B cell (primary cell): Measurements from ENCODE around the gene DHX15. TPM values are rescaled to one million over a fixed set of nuclear protein-coding genes. Genes with fewer than 3 reads are reported as not detected.

Source experiments
- ATAC-seq: fragments of 200-7000 bp; cut with Tn5 transposase; one replicate; pipeline ENCODE4 v1.10.0; 2021; ENCODE audit warnings: low read depth, mild to moderate bottlenecking, moderate number of reproducible peaks, moderate library complexity
- CTCF ChIA-PET: fragments of 350-600 bp; sonication (Branson Sonifier 250); formaldehyde crosslinking; loops from one replicate; lab custom pipeline; 2021; ENCODE audit warnings: antibody characterized with exemption, inconsistent platforms; lab: Charles Lee
- POLR2A ChIA-PET: fragments of 350-600 bp; sonication (Branson Sonifier 250); formaldehyde crosslinking; loops from one replicate; lab custom pipeline; 2021; ENCODE audit warnings: antibody characterized with exemption; lab: Charles Lee
- DNase-seq: peaks from one replicate; pipeline ENCODE4 v3.0.0; 2013
- H2AFZ ChIP-seq: 2 replicates; pipeline ENCODE4 v1.6.1; 2012; ENCODE audit warnings: mild to moderate bottlenecking, low read depth, low read length; ENCODE audit not compliant: insufficient read depth, poor library complexity, severe bottlenecking
- H3K27ac ChIP-seq, 2 donors: 1 replicate in 1 of 2; 2 replicates in 1 of 2; pipeline ENCODE4 v1.5.1; 2012 to 2013; ENCODE audit warnings: low read length in 2 of 2, mild to moderate bottlenecking in 2 of 2, moderate library complexity in 1 of 2
- H3K27me3 ChIP-seq, 4 experiments: fragments of 200-600 bp in 1 of 4; sonication (generic) in 1 of 4; replicated peaks in 1 of 4; 1 replicate in 2 of 4; 2 replicates in 2 of 4; pipeline versions ENCODE4 v1.6.1 to v1.7.0; 2013 to 2016; ENCODE audit warnings: low read length in 3 of 4, mild to moderate bottlenecking in 2 of 4, mixed read lengths in 1 of 4, moderate library complexity in 1 of 4; ENCODE audit not compliant: insufficient read depth in 4 of 4, control insufficient read depth in 3 of 4; ENCODE audit errors: control extremely low read depth in 1 of 4
- H3K36me3 ChIP-seq, 2 experiments: replicated peaks in 1 of 2; 1 replicate in 1 of 2; 2 replicates in 1 of 2; pipeline versions ENCODE4 v1.6.1 to v1.7.1; 2013; ENCODE audit warnings: low read length in 1 of 2; ENCODE audit not compliant: insufficient read depth in 2 of 2, control insufficient read depth in 1 of 2; ENCODE audit errors: control extremely low read depth in 1 of 2, extremely low read depth in 1 of 2
- H3K4me1 ChIP-seq, 2 donors: fragments of 200-600 bp in 1 of 2; sonication (generic) in 1 of 2; 1 replicate in 1 of 2; 2 replicates in 1 of 2; pipeline versions ENCODE4 v1.5.1 to v1.6.1; 2013 to 2017; ENCODE audit warnings: low read length in 2 of 2; ENCODE audit not compliant: control insufficient read depth in 2 of 2, insufficient read depth in 2 of 2
- H3K4me2 ChIP-seq: replicated peaks from 2 replicates; pipeline ENCODE3; 2012; ENCODE audit warnings: mild to moderate bottlenecking, low read depth, low read length; ENCODE audit not compliant: poor library complexity, severe bottlenecking
- H3K4me3 ChIP-seq, 5 experiments: fragments of 200-600 bp in 1 of 5; sonication (generic) in 1 of 5; 1 replicate in 3 of 5; 2 replicates in 2 of 5; pipeline versions ENCODE4 v1.5.1 to v1.7.0; 2011 to 2016; ENCODE audit warnings: low read length in 4 of 5, mild to moderate bottlenecking in 4 of 5, low read depth in 2 of 5, control low read depth in 1 of 5, moderate library complexity in 1 of 5; ENCODE audit not compliant: insufficient read depth in 1 of 5; ENCODE audit errors: control extremely low read depth in 1 of 5, extremely low read depth in 1 of 5
- H3K79me2 ChIP-seq: fragments of 200-600 bp; sonication (generic); one replicate; pipeline ENCODE4 v1.6.0; 2016; ENCODE audit warnings: low read length; ENCODE audit not compliant: control insufficient read depth, insufficient read depth
- H3K9ac ChIP-seq: fragments of 200-600 bp; sonication (generic); 2 replicates; pipeline ENCODE4 v1.6.1; 2017; ENCODE audit warnings: mild to moderate bottlenecking, low read length, moderate library complexity
- H3K9me3 ChIP-seq, 3 donors: one replicate each; pipeline versions ENCODE4 v1.6.1 to v1.7.1; 2013; ENCODE audit warnings: low read length in 2 of 3; ENCODE audit not compliant: control insufficient read depth in 2 of 3, insufficient read depth in 1 of 3; ENCODE audit errors: control extremely low read depth in 1 of 3
- H4K20me1 ChIP-seq: 2 replicates; pipeline ENCODE4 v1.6.0; 2012; ENCODE audit warnings: mild to moderate bottlenecking, low read length; ENCODE audit not compliant: insufficient read depth, control insufficient read depth, poor library complexity, severe bottlenecking
- H3K27ac Mint-ChIP-seq: one replicate; pipeline ENCODE4 v1.8.0; 2021; ENCODE audit warnings: mixed read lengths
- H3K27me3 Mint-ChIP-seq: one replicate; pipeline ENCODE4 v1.8.0; 2021; ENCODE audit warnings: mixed read lengths
- H3K4me1 Mint-ChIP-seq: one replicate; pipeline ENCODE4 v1.8.0; 2021; ENCODE audit warnings: mixed read lengths
- H3K4me3 Mint-ChIP-seq: one replicate; pipeline ENCODE4 v1.8.0; 2021; ENCODE audit warnings: mixed read lengths
- H3K9me3 Mint-ChIP-seq: one replicate; pipeline ENCODE4 v1.8.0; 2022; ENCODE audit warnings: mixed read lengths; ENCODE audit not compliant: insufficient read depth
- EZH2 ChIP-seq: IDR thresholded peaks from 2 replicates; pipeline ENCODE4 v1.6.1; 2012; ENCODE audit warnings: borderline replicate concordance, low read depth, mild to moderate bottlenecking, moderate library complexity, low read length; ENCODE audit not compliant: insufficient read depth, poor library complexity, severe bottlenecking
- WGBS: methylation state at CpG from one replicate; pipeline ENCODE4 v1.1.5; 2013; ENCODE audit warnings: missing lambda C conversion rate; ENCODE audit not compliant: insufficient coverage; 5-methylcytosine and 5-hydroxymethylcytosine counted together
- intact Hi-C: fragments of 100-400 bp; cut with micrococcal nuclease; formaldehyde crosslinking; loops from one replicate; pipeline ENCODE4 v1.10.0; 2022
- polyA plus RNA-seq: library from polyadenylated mRNA; depleted of rRNA; stranded (reverse); fragments of >200 nt; gene quantifications from 2 replicates; pipeline ENCODE4 v1.2.3, GENCODE V29; 2012
- total RNA-seq, 2 donors: library from RNA; stranded (reverse); fragments of 120-200 nt in 1 of 2; gene quantifications; 1 replicate in 1 of 2; 2 replicates in 1 of 2; pipeline versions ENCODE4 v1.2.3 to v1.2.4, GENCODE V29; 2013 to 2022
- TF ChIP-seq, protein P1 (sequence below): fragments of 200-600 bp; IDR thresholded peaks from one replicate; pipeline ENCODE4 v1.8.0; 2022; ENCODE audit warnings: antibody characterized with exemption, mild to moderate bottlenecking

DHX15 gene
- total and polyA plus RNA-seq, 2 donors (not counting 1 experiment from before 2014, with no cell fraction given), result 58.8 to 162 TPM

DNA sequence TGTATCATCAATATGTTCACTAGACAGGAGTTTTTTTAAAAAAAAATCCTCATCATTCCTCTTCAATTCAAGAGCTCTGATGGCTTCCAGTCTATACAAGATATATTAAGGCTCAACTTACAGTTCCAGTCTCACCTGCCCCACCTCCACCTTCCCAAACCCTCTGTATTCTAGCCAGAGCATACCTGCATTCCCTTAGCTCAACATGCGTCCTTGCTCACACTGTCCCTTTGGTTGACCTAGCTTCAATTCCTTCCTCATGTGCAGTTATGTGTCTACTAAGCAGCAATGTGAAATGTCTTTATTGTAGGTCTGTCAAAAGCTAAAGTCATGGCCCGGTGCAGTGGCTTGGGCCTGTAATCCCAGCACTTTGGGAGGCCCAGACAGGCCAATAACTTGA lies 10.8 kb downstream of the DHX15 start:
- no peaks in the 10 kb centered on the region for H3K9me3 Mint-ChIP-seq
- no peaks in the 10 kb centered on the region for H3K27me3 ChIP-seq
- no peak overlapping the region for H3K4me2 ChIP-seq
- intact Hi-C loops, result no loop called here
- TF ChIP-seq, protein P1, sequence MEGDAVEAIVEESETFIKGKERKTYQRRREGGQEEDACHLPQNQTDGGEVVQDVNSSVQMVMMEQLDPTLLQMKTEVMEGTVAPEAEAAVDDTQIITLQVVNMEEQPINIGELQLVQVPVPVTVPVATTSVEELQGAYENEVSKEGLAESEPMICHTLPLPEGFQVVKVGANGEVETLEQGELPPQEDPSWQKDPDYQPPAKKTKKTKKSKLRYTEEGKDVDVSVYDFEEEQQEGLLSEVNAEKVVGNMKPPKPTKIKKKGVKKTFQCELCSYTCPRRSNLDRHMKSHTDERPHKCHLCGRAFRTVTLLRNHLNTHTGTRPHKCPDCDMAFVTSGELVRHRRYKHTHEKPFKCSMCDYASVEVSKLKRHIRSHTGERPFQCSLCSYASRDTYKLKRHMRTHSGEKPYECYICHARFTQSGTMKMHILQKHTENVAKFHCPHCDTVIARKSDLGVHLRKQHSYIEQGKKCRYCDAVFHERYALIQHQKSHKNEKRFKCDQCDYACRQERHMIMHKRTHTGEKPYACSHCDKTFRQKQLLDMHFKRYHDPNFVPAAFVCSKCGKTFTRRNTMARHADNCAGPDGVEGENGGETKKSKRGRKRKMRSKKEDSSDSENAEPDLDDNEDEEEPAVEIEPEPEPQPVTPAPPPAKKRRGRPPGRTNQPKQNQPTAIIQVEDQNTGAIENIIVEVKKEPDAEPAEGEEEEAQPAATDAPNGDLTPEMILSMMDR, result no peak
- TF ChIP-seq EZH2, result no peak
- DNase-seq, result no peak
- H2AFZ ChIP-seq, result no peak overlapping the region
- ATAC-seq, result no peak
- POLR2A ChIA-PET, result no interaction called here
- peaks cover 13 to 35% of the 10 kb centered on the region in 2 donors for H3K4me1 ChIP-seq
- H3K4me1 Mint-ChIP-seq, result peaks cover 65% of the 10 kb centered on the region
- H3K36me3 ChIP-seq, result peaks cover 4 to 62% of the 10 kb centered on the region in 2 experiments
- H3K27me3 Mint-ChIP-seq, result no peaks in the 10 kb centered on the region
- WGBS, result no CpG with 5 or more reads among the region's 2 CpGs
- H3K4me3 ChIP-seq, result no peak overlapping the region
- H3K27ac ChIP-seq, result no peak overlapping the region
- no peaks in the 10 kb centered on the region for H3K9me3 ChIP-seq
- H3K4me3 Mint-ChIP-seq, result no peak overlapping the region
- no peak overlapping the region for H3K27ac Mint-ChIP-seq
- H3K9ac ChIP-seq, result no peak overlapping the region
- H3K79me2 ChIP-seq, result peaks cover 100% of the 10 kb centered on the region
- CTCF ChIA-PET, result interaction anchor here (1.3 kb wide), 1 partner anchor 11 kb away, joined by 3 read pairs; no protein-coding TSS in a partner anchor
- peaks cover 86% of the 10 kb centered on the region for H4K20me1 ChIP-seq

GRCh38 chr4:24570574-24571236 lies 13.6 kb downstream of the DHX15 start:
- H3K27ac ChIP-seq, result no peak overlapping the region
- intact Hi-C loops, result no loop called here
- H3K27me3 Mint-ChIP-seq, result no peaks in the 10 kb centered on the region
- peaks cover 100% of the 10 kb centered on the region for H3K79me2 ChIP-seq
- no peak overlapping the region for H3K4me2 ChIP-seq
- H3K9ac ChIP-seq, result no peak overlapping the region
- TF ChIP-seq, protein P1, result no peak
- TF ChIP-seq EZH2, result no peak
- ATAC-seq, result no peak
- ChIA-PET POLR2A (no interaction called here), CTCF (interaction anchor here (1.7 kb wide), 1 partner anchor 24 kb away, joined by 4 read pairs; no protein-coding TSS in a partner anchor)
- no peak for DNase-seq
- 100% methylated on average over 2 of the region's 5 CpGs for WGBS
- H3K4me1 ChIP-seq, result peaks cover 2 to 17% of the 10 kb centered on the region in 2 donors
- no peaks in the 10 kb centered on the region for H3K27me3 ChIP-seq
- no peak overlapping the region for H2AFZ ChIP-seq
- H4K20me1 ChIP-seq, result peaks cover 87% of the 10 kb centered on the region
- H3K9me3 ChIP-seq, result no peaks in the 10 kb centered on the region
- H3K27ac Mint-ChIP-seq, result no peak overlapping the region
- peaks cover 0 to 70% of the 10 kb centered on the region in 2 experiments for H3K36me3 ChIP-seq
- peaks cover 47% of the 10 kb centered on the region for H3K4me1 Mint-ChIP-seq
- no peak overlapping the region for H3K4me3 Mint-ChIP-seq
- no peaks in the 10 kb centered on the region for H3K9me3 Mint-ChIP-seq
- H3K4me3 ChIP-seq, result no peak overlapping the region
